NB4 (cell line): ENCODE results near the gene BOC.

Experiments
- DNase-seq: peaks from one replicate; pipeline ENCODE4 v3.0.0; 2010; ENCODE audit warnings: low read depth
- H3K4me3 ChIP-seq: one replicate; pipeline ENCODE4 v1.5.1; 2011; ENCODE audit warnings: mild to moderate bottlenecking, low read depth, low read length, moderate library complexity
- CTCF ChIP-seq: IDR thresholded peaks from one replicate; pipeline ENCODE4 v1.5.1; 2012; ENCODE audit warnings: low read depth, low read length
- MAX ChIP-seq: IDR thresholded peaks from 2 replicates; pipeline ENCODE4 v1.6.1; 2011; ENCODE audit warnings: low read depth, low read length
- MYC ChIP-seq: IDR thresholded peaks from 2 replicates; pipeline ENCODE4 v1.6.1; 2011; ENCODE audit warnings: low read depth, low read length
- POLR2A ChIP-seq: IDR thresholded peaks from 2 replicates; pipeline ENCODE4 v1.6.1; 2011; ENCODE audit warnings: mild to moderate bottlenecking; ENCODE audit not compliant: insufficient read length; ENCODE audit errors: extremely low read depth

The BOC gene

GRCh38 chr3:113304856-113305540, 93.6 kb downstream of the BOC start:
- H3K4me3 ChIP-seq: no peak overlapping the region
- TF ChIP-seq POLR2A (no peak), MAX (no peak), CTCF (no peak), MYC (no peak)
- DNase-seq: no peak

GRCh38 chr3:113310960-113311359, 99.6 kb downstream of the BOC start:
- no peak overlapping the region for H3K4me3 ChIP-seq

GRCh38 chr3:113312416-113312815, 101.1 kb downstream of the BOC start:
- DNase-seq: no peak
- TF ChIP-seq POLR2A (no peak), CTCF (no peak), MYC (no peak), MAX (no peak)
- no peak overlapping the region for H3K4me3 ChIP-seq

More at GRCh38 chr3:113310960-113311359, 99.6 kb downstream of the BOC start:
- DNase-seq: no peak
- no peak for TF ChIP-seq CTCF
- TF ChIP-seq POLR2A: no peak
- TF ChIP-seq MYC: no peak
- no peak for TF ChIP-seq MAX

GRCh38 chr3:113314923-113315322, 103.6 kb downstream of the BOC start:
- no peak for DNase-seq
- TF ChIP-seq MYC (no peak), CTCF (no peak), MAX (no peak), POLR2A (no peak)
- H3K4me3 ChIP-seq: no peak overlapping the region

GRCh38 chr3:113329757-113330156, 118.4 kb downstream of the BOC start:
- no peak overlapping the region for H3K4me3 ChIP-seq
- no peak for DNase-seq
- TF ChIP-seq MAX: no peak
- TF ChIP-seq CTCF: no peak
- no peak for TF ChIP-seq POLR2A
- no peak for TF ChIP-seq MYC

- DNase-seq: no peak
- TF ChIP-seq CTCF (no peak), MYC (no peak), MAX (no peak), POLR2A (no peak)
Measured at GRCh38 chr3:113330742-113331141, 119.4 kb downstream of the BOC start.

More at GRCh38 chr3:113330742-113331141, 119.4 kb downstream of the BOC start:
- no peak overlapping the region for H3K4me3 ChIP-seq
